SK-N-SH treated with all-trans-retinoic acid at 6 μM for 48 hours (cell line): Measurements from ENCODE around the gene TRABD2B.

Source experiments
- ATAC-seq: fragments of 200-7000 bp; cut with Tn5 transposase; 3 replicates; pipeline ENCODE4 v1.9.1; 2020; ENCODE audit warnings: mild to moderate bottlenecking, moderate library complexity
- ARNTL ChIP-seq: fragments of 450-650 bp; formaldehyde crosslinking; IDR thresholded peaks from 2 replicates; pipeline ENCODE4 v1.5.0; 2020; ENCODE audit warnings: low read depth, mild to moderate bottlenecking, moderate library complexity, borderline replicate concordance
- BACH2 ChIP-seq: fragments of 250-450 bp; sonication (Bioruptor Pico); IDR thresholded peaks from 2 replicates; pipeline ENCODE4 v1.9.0; 2021; ENCODE audit warnings: mild to moderate bottlenecking, borderline replicate concordance
- CREB5 ChIP-seq: fragments of 250-450 bp; sonication (Bioruptor Pico); IDR thresholded peaks from 2 replicates; pipeline ENCODE4 v1.5.1; 2020; ENCODE audit warnings: low read depth, mild to moderate bottlenecking, moderate library complexity
- GLIS3 ChIP-seq: fragments of 250-450 bp; sonication (Bioruptor Pico); IDR thresholded peaks from 2 replicates; pipeline ENCODE4 v1.5.0; 2020; ENCODE audit warnings: mild to moderate bottlenecking, moderate library complexity
- ISL1 ChIP-seq: fragments of 250-450 bp; sonication (Bioruptor Pico); IDR thresholded peaks from 2 replicates; pipeline ENCODE4 v2.1.2; 2022; ENCODE audit warnings: mild to moderate bottlenecking, moderate library complexity
- OSR1 ChIP-seq: fragments of 250-450 bp; sonication (Bioruptor Pico); IDR thresholded peaks from 2 replicates; pipeline ENCODE4 v1.8.0; 2022; ENCODE audit warnings: moderate library complexity, mild to moderate bottlenecking, inconsistent platforms
- POU6F1 ChIP-seq: fragments of 250-450 bp; sonication (Bioruptor Pico); IDR thresholded peaks from 2 replicates; pipeline ENCODE4 v1.8.0; 2021; ENCODE audit warnings: low read depth, mild to moderate bottlenecking, moderate library complexity, borderline replicate concordance
- PPARA ChIP-seq: fragments of 250-450 bp; sonication (Bioruptor Pico); IDR thresholded peaks from 2 replicates; pipeline ENCODE4 v1.5.0; 2020; ENCODE audit warnings: mild to moderate bottlenecking, borderline replicate concordance
- SNAI2 ChIP-seq: fragments of 250-450 bp; sonication (Bioruptor Pico); IDR thresholded peaks from 2 replicates; pipeline ENCODE4 v1.5.0; 2020; ENCODE audit warnings: mild to moderate bottlenecking, moderate library complexity
- ZC3H10 ChIP-seq: fragments of 250-450 bp; sonication (Bioruptor Pico); IDR thresholded peaks from 2 replicates; pipeline ENCODE4 v1.5.1; 2021; ENCODE audit warnings: mild to moderate bottlenecking, moderate library complexity
- ZFP3 ChIP-seq: fragments of 250-450 bp; sonication (Bioruptor Pico); IDR thresholded peaks from 2 replicates; pipeline ENCODE4 v1.5.0; 2020; ENCODE audit warnings: mild to moderate bottlenecking, moderate library complexity
- ZFP30 ChIP-seq: fragments of 450-650 bp; formaldehyde crosslinking; IDR thresholded peaks from 2 replicates; pipeline ENCODE4 v1.5.0; 2022; ENCODE audit warnings: mild to moderate bottlenecking, moderate library complexity
- ZNF70 ChIP-seq: fragments of 450-650 bp; formaldehyde crosslinking; IDR thresholded peaks from 2 replicates; pipeline ENCODE4 v1.5.0; 2020; ENCODE audit warnings: mild to moderate bottlenecking, moderate library complexity
- ZNF8 ChIP-seq: fragments of 450-650 bp; formaldehyde crosslinking; IDR thresholded peaks from 2 replicates; pipeline ENCODE4 v1.5.0; 2020; ENCODE audit warnings: mild to moderate bottlenecking, moderate library complexity
- TF ChIP-seq, protein P1 (sequence below): fragments of 250-450 bp; sonication (Bioruptor Pico); IDR thresholded peaks from 2 replicates; pipeline ENCODE4 v1.5.1; 2021; ENCODE audit warnings: mild to moderate bottlenecking, moderate library complexity
- TF ChIP-seq, protein P2 (sequence below): fragments of 250-450 bp; sonication (Bioruptor Pico); IDR thresholded peaks from 2 replicates; pipeline ENCODE4 v1.5.0; 2020; ENCODE audit warnings: mild to moderate bottlenecking, moderate library complexity
- TF ChIP-seq, protein P3 (sequence below): fragments of 250-450 bp; sonication (Bioruptor Pico); IDR thresholded peaks from 2 replicates; pipeline ENCODE4 v1.8.0; 2020; ENCODE audit warnings: mild to moderate bottlenecking, moderate library complexity, borderline replicate concordance

TRABD2B gene

GRCh38 chr1:47757226-47757975 is 239.8 kb downstream of the TRABD2B start:
- TF ChIP-seq ZNF8 (CRISPR knock-in tag) (no peak), OSR1 (CRISPR knock-in tag) (no peak), GLIS3 (no peak), SNAI2 (no peak), ZFP3 (CRISPR knock-in tag) (no peak), ARNTL (CRISPR knock-in tag) (no peak), POU6F1 (CRISPR knock-in tag) (no peak), ZNF70 (CRISPR knock-in tag) (no peak), ZFP30 (CRISPR knock-in tag) (no peak), BACH2 (CRISPR knock-in tag) (no peak), ISL1 (CRISPR knock-in tag) (no peak)
- TF ChIP-seq, protein P1, sequence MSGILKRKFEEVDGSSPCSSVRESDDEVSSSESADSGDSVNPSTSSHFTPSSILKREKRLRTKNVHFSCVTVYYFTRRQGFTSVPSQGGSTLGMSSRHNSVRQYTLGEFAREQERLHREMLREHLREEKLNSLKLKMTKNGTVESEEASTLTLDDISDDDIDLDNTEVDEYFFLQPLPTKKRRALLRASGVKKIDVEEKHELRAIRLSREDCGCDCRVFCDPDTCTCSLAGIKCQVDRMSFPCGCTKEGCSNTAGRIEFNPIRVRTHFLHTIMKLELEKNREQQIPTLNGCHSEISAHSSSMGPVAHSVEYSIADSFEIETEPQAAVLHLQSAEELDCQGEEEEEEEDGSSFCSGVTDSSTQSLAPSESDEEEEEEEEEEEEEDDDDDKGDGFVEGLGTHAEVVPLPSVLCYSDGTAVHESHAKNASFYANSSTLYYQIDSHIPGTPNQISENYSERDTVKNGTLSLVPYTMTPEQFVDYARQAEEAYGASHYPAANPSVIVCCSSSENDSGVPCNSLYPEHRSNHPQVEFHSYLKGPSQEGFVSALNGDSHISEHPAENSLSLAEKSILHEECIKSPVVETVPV (CRISPR knock-in tag): no peak
- no peak for ATAC-seq

DNA sequence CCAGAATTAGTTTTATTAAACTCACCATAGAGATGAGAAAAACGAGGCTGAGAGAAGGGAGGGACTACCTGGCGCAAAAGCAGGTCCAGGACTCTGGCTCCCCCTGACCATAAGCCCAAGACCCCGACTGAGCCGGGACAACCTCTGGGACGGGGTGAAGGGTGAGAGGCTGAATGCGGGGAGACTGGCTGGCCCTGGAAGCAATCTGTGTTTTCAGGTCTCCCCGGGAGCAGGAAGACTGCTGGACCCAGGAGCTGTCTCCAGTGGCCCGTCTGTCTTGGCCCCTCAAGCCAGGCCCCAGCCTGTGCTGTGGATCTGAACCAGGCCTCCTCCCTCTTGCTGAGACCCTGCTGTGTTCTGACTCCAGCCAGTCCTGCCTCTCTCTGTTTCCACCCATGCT is 240.8 kb downstream of the TRABD2B start:
- ATAC-seq: no peak

DNA sequence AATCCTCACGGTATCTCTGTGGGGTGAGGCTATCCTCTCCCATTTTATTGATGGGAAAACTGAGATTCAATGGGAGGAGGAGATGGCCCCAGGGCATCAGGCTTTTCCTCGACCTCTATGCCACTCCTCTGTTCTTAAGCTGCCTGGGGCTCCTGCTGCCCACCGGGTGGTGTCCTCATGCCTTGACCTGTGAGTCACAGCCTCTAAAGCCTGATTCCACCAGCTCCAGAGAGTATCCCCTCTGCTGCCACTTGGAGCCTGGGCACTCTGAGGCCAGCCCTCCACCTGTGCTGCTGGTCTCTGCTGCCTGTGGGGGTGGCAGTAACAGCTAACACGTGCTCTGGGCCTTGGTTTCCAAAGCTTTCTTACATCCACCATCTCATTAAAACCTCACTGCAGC is 241.2 kb downstream of the TRABD2B start:
- no peak for ATAC-seq
- no peak for TF ChIP-seq CREB5 (CRISPR knock-in tag)
- TF ChIP-seq, protein P2, sequence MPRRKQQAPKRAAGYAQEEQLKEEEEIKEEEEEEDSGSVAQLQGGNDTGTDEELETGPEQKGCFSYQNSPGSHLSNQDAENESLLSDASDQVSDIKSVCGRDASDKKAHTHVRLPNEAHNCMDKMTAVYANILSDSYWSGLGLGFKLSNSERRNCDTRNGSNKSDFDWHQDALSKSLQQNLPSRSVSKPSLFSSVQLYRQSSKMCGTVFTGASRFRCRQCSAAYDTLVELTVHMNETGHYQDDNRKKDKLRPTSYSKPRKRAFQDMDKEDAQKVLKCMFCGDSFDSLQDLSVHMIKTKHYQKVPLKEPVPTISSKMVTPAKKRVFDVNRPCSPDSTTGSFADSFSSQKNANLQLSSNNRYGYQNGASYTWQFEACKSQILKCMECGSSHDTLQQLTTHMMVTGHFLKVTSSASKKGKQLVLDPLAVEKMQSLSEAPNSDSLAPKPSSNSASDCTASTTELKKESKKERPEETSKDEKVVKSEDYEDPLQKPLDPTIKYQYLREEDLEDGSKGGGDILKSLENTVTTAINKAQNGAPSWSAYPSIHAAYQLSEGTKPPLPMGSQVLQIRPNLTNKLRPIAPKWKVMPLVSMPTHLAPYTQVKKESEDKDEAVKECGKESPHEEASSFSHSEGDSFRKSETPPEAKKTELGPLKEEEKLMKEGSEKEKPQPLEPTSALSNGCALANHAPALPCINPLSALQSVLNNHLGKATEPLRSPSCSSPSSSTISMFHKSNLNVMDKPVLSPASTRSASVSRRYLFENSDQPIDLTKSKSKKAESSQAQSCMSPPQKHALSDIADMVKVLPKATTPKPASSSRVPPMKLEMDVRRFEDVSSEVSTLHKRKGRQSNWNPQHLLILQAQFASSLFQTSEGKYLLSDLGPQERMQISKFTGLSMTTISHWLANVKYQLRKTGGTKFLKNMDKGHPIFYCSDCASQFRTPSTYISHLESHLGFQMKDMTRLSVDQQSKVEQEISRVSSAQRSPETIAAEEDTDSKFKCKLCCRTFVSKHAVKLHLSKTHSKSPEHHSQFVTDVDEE: no peak
- TF ChIP-seq ZC3H10 (CRISPR knock-in tag): no peak

More for the DNA sequence above, 240.8 kb downstream of the TRABD2B start:
- TF ChIP-seq ZFP30 (CRISPR knock-in tag): no peak
- TF ChIP-seq, protein P3, sequence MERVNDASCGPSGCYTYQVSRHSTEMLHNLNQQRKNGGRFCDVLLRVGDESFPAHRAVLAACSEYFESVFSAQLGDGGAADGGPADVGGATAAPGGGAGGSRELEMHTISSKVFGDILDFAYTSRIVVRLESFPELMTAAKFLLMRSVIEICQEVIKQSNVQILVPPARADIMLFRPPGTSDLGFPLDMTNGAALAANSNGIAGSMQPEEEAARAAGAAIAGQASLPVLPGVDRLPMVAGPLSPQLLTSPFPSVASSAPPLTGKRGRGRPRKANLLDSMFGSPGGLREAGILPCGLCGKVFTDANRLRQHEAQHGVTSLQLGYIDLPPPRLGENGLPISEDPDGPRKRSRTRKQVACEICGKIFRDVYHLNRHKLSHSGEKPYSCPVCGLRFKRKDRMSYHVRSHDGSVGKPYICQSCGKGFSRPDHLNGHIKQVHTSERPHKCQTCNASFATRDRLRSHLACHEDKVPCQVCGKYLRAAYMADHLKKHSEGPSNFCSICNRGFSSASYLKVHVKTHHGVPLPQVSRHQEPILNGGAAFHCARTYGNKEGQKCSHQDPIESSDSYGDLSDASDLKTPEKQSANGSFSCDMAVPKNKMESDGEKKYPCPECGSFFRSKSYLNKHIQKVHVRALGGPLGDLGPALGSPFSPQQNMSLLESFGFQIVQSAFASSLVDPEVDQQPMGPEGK (CRISPR knock-in tag): no peak
- TF ChIP-seq OSR1 (CRISPR knock-in tag): no peak
- TF ChIP-seq ISL1 (CRISPR knock-in tag): no peak
- TF ChIP-seq ZFP3 (CRISPR knock-in tag): no peak
- TF ChIP-seq BACH2 (CRISPR knock-in tag): no peak
- no peak for TF ChIP-seq PPARA (CRISPR knock-in tag)
